K562 (cell line): ENCODE measurements around the gene NKG7. TPM values are rescaled to one million over a fixed set of nuclear protein-coding genes. Genes with fewer than 3 reads are reported as not detected.
A peak's percentile ranks its signal among the peaks of the same experiment; 100 is the strongest.

Source experiments
- ATF1 ChIP-seq, 2 experiments: fragments of 450-650 bp in 1 of 2; IDR thresholded peaks; 2 replicates each; pipeline ENCODE4 v1.6.1; 2016; ENCODE audit warnings: missing compliant biosample characterization in 1 of 2, missing genetic modification characterization in 1 of 2
- CBX1 ChIP-seq: sonication (generic); IDR thresholded peaks from 2 replicates; pipeline ENCODE4 v1.6.1; 2016; ENCODE audit warnings: antibody characterized with exemption, low read depth, mild to moderate bottlenecking
- CHD2 ChIP-seq: IDR thresholded peaks from 2 replicates; pipeline ENCODE4 v1.6.1; 2011; ENCODE audit warnings: low read depth, low read length
- CTCFL ChIP-seq: IDR thresholded peaks from 2 replicates; pipeline ENCODE4 v1.6.1; 2011; ENCODE audit warnings: borderline replicate concordance, low read depth, mild to moderate bottlenecking, moderate library complexity, low read length; ENCODE audit not compliant: insufficient read depth, poor library complexity, severe bottlenecking
- CXXC5 ChIP-seq: fragments of 250-450 bp; sonication (Bioruptor Pico); IDR thresholded peaks from 2 replicates; pipeline ENCODE4 v1.8.0; 2022; ENCODE audit warnings: inconsistent platforms, mild to moderate bottlenecking, moderate library complexity
- EP400 ChIP-seq: fragments of 450-650 bp; IDR thresholded peaks from 2 replicates; pipeline ENCODE4 v1.6.1; 2017; ENCODE audit warnings: antibody characterized with exemption, mild to moderate bottlenecking, moderate library complexity
- FOXA1 ChIP-seq: fragments of 450-650 bp; IDR thresholded peaks from 2 replicates; pipeline ENCODE4 v1.6.1; 2016; ENCODE audit warnings: mild to moderate bottlenecking, borderline replicate concordance
- MEIS2 ChIP-seq: fragments of 450-650 bp; IDR thresholded peaks from 2 replicates; pipeline ENCODE4 v1.6.1; 2014; ENCODE audit warnings: mild to moderate bottlenecking; ENCODE audit not compliant: partially characterized antibody
- NFIC ChIP-seq: fragments of 450-650 bp; IDR thresholded peaks from 2 replicates; pipeline ENCODE4 v1.6.1; 2017; ENCODE audit warnings: mild to moderate bottlenecking, inconsistent platforms
- NONO ChIP-seq, 2 experiments: fragments of 200-400 bp in 1 of 2; fragments of 450-650 bp in 1 of 2; formaldehyde crosslinking in 1 of 2; IDR thresholded peaks; 2 replicates each; pipeline ENCODE4 v1.6.1; 2017; ENCODE audit warnings: low read depth in 2 of 2, mild to moderate bottlenecking in 2 of 2, moderate library complexity in 2 of 2, low read length in 1 of 2
- POLR2A ChIP-seq: fragments of 450-650 bp; conservative IDR thresholded peaks from 2 replicates; pipeline ENCODE4 v1.6.1; 2016
- POLR2B ChIP-seq: fragments of 450-650 bp; IDR thresholded peaks from 2 replicates; pipeline ENCODE4 v1.6.1; 2018; ENCODE audit warnings: low read depth; ENCODE audit not compliant: partially characterized antibody
- POLR2G ChIP-seq: fragments of 200-400 bp; formaldehyde crosslinking; IDR thresholded peaks from 2 replicates; pipeline ENCODE4 v1.6.1; 2017; ENCODE audit warnings: low read depth, mild to moderate bottlenecking, antibody characterized with exemption, low read length, moderate library complexity
- SFPQ ChIP-seq: fragments of 200-400 bp; formaldehyde crosslinking; IDR thresholded peaks from 2 replicates; pipeline ENCODE4 v1.6.1; 2017; ENCODE audit warnings: mild to moderate bottlenecking, low read depth, low read length, moderate library complexity
- TFAP4 ChIP-seq: sonication (generic); formaldehyde crosslinking; IDR thresholded peaks from 2 replicates; pipeline ENCODE4 v1.8.0; 2022; ENCODE audit warnings: missing genetic modification reagents, mild to moderate bottlenecking, moderate library complexity, borderline replicate concordance
- XRCC3 ChIP-seq: fragments of 450-650 bp; IDR thresholded peaks from 2 replicates; pipeline ENCODE4 v1.6.1; 2017; ENCODE audit warnings: mild to moderate bottlenecking, moderate library complexity
- ZBTB11 ChIP-seq, 3 experiments: fragments of 200-800 bp in 1 of 3; fragments of 250-450 bp in 1 of 3; fragments of 450-650 bp in 1 of 3; sonication (Bioruptor Pico) in 1 of 3; sonication (Bioruptor generic) in 1 of 3; formaldehyde crosslinking in 1 of 3; IDR thresholded peaks; 2 replicates each; pipeline versions ENCODE4 v1.6.1 to v1.8.0; 2016 to 2022; ENCODE audit warnings: mild to moderate bottlenecking in 2 of 3, missing genetic modification characterization in 2 of 3, missing compliant biosample characterization in 1 of 3, moderate library complexity in 1 of 3
- ZNF175 ChIP-seq: fragments of 200-800 bp; sonication (Bioruptor generic); IDR thresholded peaks from 2 replicates; pipeline ENCODE4 v1.6.1; 2016; ENCODE audit warnings: low read depth, mild to moderate bottlenecking, missing genetic modification characterization, missing compliant biosample characterization
- polyA plus RNA-seq, 8 experiments: library from polyadenylated mRNA; depleted of rRNA in 4 of 8; stranded (reverse) in 5 of 8; unstranded in 3 of 8; fragments of >200 nt; fragmentation: Nextera tagmentation in 2 of 8; fragmentation: Illumina TruSeq in 1 of 8; extraction: Ambion mirVana in 2 of 8; extraction: Trizol in 1 of 8; gene quantifications; 2 replicates each; pipeline versions ENCODE4 v1.2.1 to v1.2.3, GENCODE V29; 2011 to 2014; ENCODE audit warnings: inconsistent platforms in 1 of 8, missing spikeins in 1 of 8
- total RNA-seq, 7 experiments: library from RNA; depleted of rRNA in 6 of 7; stranded (reverse); fragments of >200 nt in 6 of 7; fragmentation: Illumina TruSeq in 2 of 7; extraction: Trizol in 2 of 7; gene quantifications; 2 replicates each; pipeline versions ENCODE4 v1.2.1 to v1.2.3, GENCODE V29; 2011 to 2021; ENCODE audit warnings: low replicate concordance in 1 of 7

Gene NKG7
- total and polyA plus RNA-seq, 9 of the 15 experiments (the other 6 are each of a cell fraction or from before 2014, with no cell fraction given) = 0.30 to 0.70 (median 0.51) TPM; not detected in 2

DNA sequence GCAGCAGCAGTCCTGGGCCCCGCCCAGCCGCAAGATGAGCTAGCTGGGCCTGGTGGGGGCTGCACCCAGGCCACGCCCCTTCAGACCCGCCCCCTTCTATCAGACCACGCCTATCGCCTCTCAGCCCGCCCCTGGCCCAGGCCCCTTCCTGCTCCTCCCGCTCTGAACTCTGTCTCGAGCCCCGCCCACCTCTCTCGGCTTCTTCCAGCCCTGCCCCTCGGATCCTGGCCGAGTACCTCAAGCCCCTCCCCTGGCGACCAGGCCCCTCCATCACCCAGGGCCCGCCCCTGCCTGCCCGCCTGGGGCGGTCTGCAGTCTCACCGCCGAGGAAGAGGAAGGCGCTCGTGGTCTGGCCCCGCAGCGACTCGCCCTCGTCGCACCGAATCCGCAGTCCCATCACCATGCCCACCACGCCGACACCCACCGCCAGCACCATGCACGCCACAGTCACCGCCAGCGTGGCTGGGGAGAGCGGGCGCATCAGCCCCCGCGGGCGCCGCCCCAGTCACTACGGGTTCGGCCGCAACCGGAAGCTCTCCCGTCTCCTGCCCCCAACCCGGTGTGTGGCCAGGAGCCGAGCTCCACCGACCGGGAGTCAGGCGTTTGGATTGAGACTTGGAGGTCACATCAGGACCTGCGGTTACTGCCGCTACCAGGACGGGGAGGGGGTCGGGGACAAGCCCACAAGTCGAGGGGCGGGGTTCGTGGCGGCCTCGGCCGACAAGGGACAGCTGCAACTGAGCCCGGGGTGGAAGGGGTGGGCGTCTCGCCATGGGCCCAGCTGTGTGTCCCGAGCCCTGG, 4.7 kb downstream of the NKG7 start (continued):
- peak; percentile 85 for TF ChIP-seq POLR2A
- TF ChIP-seq FOXA1 = no peak
- no peak for TF ChIP-seq ZBTB11 (CRISPR knock-in tag; IDR thresholded peaks at IDR 0.05)
- TF ChIP-seq CBX1 = peak; percentile 83; the same call in 1 of the 2 replicates
- no peak for TF ChIP-seq ATF1 (CRISPR knock-in tag; IDR thresholded peaks at IDR 0.05)
- TF ChIP-seq ATF1 (tag; IDR thresholded peaks at IDR 0.05) = peak; percentile 61
- TF ChIP-seq NONO (IDR thresholded peaks at IDR 0.05; ENCODE audit: low read depth in 2 of 2, low read length in 1 of 2) = peak in 1 of 2 experiments; percentile 37; a peak in 1 of 4 replicates
- TF ChIP-seq ZNF175 = no peak
- TF ChIP-seq CTCFL = no peak
- TF ChIP-seq TFAP4 (CRISPR knock-in tag) = peak; percentile 77
- TF ChIP-seq EP400 = peak; percentile 95
- TF ChIP-seq XRCC3 = no peak
- no peak for TF ChIP-seq SFPQ
- peak; percentile 69 for TF ChIP-seq CXXC5
- 0 out of 2 replicates have a peak, but pooled peaks have one; percentile 11 for TF ChIP-seq NFIC
- TF ChIP-seq CHD2 = no peak
- peak; percentile 88 for TF ChIP-seq POLR2G
- peak; percentile 15 for TF ChIP-seq MEIS2
- TF ChIP-seq POLR2B = peak; percentile 68
